ENCODE results near the gene LYPD8. TPM values are rescaled to one million over a fixed set of nuclear protein-coding genes. Genes with fewer than 3 reads are reported as not detected.

Gene LYPD8
- polyA plus RNA-seq, 1 donor from 2014 or later: not detected

DNA sequence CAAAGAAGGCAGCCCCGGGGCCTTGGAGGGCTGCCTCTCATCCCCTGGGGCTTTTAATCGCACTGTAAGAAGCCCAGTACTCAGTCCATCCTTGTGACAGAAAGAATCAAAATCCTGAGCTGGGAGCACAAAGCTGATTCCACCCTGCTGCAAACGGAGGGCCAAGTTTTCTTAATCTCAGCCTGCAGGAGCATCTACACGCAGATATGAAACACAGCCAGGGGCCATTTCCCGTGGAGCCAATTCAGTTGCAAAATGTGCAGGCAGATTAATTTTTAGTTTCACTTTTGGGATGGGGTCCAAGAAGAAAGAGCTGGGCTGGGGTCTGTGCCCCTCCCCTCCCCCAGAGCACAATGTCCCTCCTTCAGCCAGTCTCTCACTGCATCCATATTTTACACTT lies 4.4 kb downstream of the LYPD8 start:
- H3K9me3 ChIP-seq (ENCODE audit: low read length): no peaks in the 10 kb centered on the region
- no peak overlapping the region for H2AFZ ChIP-seq (ENCODE audit: low read depth, low read length)
- H3K27ac ChIP-seq (ENCODE audit: low read length): no peak overlapping the region
- no peaks in the 10 kb centered on the region for H3K79me2 ChIP-seq (replicated peaks; ENCODE audit: insufficient read depth, low read length)
- H4K20me1 ChIP-seq (ENCODE audit: insufficient read depth): no peaks in the 10 kb centered on the region
- H3K4me2 ChIP-seq (ENCODE audit: low read length): no peak overlapping the region
- no peak overlapping the region for H3K4me3 ChIP-seq (ENCODE audit: low read length)
- H3K9ac ChIP-seq (ENCODE audit: low read length): no peak overlapping the region
- no peaks in the 10 kb centered on the region for H3F3A ChIP-seq (ENCODE audit: insufficient read depth, low read length, poor library complexity, severe bottlenecking)
- TF ChIP-seq, protein P1, sequence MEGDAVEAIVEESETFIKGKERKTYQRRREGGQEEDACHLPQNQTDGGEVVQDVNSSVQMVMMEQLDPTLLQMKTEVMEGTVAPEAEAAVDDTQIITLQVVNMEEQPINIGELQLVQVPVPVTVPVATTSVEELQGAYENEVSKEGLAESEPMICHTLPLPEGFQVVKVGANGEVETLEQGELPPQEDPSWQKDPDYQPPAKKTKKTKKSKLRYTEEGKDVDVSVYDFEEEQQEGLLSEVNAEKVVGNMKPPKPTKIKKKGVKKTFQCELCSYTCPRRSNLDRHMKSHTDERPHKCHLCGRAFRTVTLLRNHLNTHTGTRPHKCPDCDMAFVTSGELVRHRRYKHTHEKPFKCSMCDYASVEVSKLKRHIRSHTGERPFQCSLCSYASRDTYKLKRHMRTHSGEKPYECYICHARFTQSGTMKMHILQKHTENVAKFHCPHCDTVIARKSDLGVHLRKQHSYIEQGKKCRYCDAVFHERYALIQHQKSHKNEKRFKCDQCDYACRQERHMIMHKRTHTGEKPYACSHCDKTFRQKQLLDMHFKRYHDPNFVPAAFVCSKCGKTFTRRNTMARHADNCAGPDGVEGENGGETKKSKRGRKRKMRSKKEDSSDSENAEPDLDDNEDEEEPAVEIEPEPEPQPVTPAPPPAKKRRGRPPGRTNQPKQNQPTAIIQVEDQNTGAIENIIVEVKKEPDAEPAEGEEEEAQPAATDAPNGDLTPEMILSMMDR (IDR thresholded peaks at IDR 0.05; ENCODE audit: poor library complexity, severe bottlenecking): no peak
- TF ChIP-seq EP300 (conservative IDR thresholded peaks at IDR 0.05; ENCODE audit: poor library complexity, severe bottlenecking) (no peak), POLR2AphosphoS5 (IDR thresholded peaks at IDR 0.05) (no peak), SMC3 (conservative IDR thresholded peaks at IDR 0.05; ENCODE audit: poor library complexity) (no peak), TAF1 (IDR thresholded peaks at IDR 0.05; ENCODE audit: low read depth) (no peak), EZH2 (IDR thresholded peaks at IDR 0.05; ENCODE audit: borderline replicate concordance, insufficient read depth, low read length, poor library complexity, severe bottlenecking) (no peak), MXI1 (conservative IDR thresholded peaks at IDR 0.05; ENCODE audit: poor library complexity, severe bottlenecking) (no peak)
- TF ChIP-seq, protein P2, sequence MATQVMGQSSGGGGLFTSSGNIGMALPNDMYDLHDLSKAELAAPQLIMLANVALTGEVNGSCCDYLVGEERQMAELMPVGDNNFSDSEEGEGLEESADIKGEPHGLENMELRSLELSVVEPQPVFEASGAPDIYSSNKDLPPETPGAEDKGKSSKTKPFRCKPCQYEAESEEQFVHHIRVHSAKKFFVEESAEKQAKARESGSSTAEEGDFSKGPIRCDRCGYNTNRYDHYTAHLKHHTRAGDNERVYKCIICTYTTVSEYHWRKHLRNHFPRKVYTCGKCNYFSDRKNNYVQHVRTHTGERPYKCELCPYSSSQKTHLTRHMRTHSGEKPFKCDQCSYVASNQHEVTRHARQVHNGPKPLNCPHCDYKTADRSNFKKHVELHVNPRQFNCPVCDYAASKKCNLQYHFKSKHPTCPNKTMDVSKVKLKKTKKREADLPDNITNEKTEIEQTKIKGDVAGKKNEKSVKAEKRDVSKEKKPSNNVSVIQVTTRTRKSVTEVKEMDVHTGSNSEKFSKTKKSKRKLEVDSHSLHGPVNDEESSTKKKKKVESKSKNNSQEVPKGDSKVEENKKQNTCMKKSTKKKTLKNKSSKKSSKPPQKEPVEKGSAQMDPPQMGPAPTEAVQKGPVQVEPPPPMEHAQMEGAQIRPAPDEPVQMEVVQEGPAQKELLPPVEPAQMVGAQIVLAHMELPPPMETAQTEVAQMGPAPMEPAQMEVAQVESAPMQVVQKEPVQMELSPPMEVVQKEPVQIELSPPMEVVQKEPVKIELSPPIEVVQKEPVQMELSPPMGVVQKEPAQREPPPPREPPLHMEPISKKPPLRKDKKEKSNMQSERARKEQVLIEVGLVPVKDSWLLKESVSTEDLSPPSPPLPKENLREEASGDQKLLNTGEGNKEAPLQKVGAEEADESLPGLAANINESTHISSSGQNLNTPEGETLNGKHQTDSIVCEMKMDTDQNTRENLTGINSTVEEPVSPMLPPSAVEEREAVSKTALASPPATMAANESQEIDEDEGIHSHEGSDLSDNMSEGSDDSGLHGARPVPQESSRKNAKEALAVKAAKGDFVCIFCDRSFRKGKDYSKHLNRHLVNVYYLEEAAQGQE (IDR thresholded peaks at IDR 0.05; ENCODE audit: borderline replicate concordance): no peak
- no peaks in the 10 kb centered on the region for H3K36me3 ChIP-seq (ENCODE audit: insufficient read depth, low read length)
- no peaks in the 10 kb centered on the region for H3K27me3 ChIP-seq (ENCODE audit: insufficient read depth, low read depth, low read length)
- no peaks in the 10 kb centered on the region for H3K9me2 ChIP-seq (ENCODE audit: insufficient read depth, low read length)

GRCh38 chr1:248750496-248750895 lies 5.1 kb downstream of the LYPD8 start:
- Histone ChIP-seq H4K20me1 (ENCODE audit: insufficient read depth) (no peaks in the 10 kb centered on the region), H3K9ac (ENCODE audit: low read length) (no peak overlapping the region), H3K4me3 (ENCODE audit: low read length) (no peak overlapping the region), H3K9me2 (ENCODE audit: insufficient read depth, low read length) (no peaks in the 10 kb centered on the region), H3K4me2 (ENCODE audit: low read length) (no peak overlapping the region), H2AFZ (ENCODE audit: low read depth, low read length) (no peak overlapping the region), H3F3A (ENCODE audit: insufficient read depth, low read length, poor library complexity, severe bottlenecking) (no peaks in the 10 kb centered on the region), H3K27ac (ENCODE audit: low read length) (no peak overlapping the region), H3K9me3 (ENCODE audit: low read length) (no peaks in the 10 kb centered on the region), H3K36me3 (ENCODE audit: insufficient read depth, low read length) (no peaks in the 10 kb centered on the region), H3K79me2 (replicated peaks; ENCODE audit: insufficient read depth, low read length) (no peaks in the 10 kb centered on the region), H3K27me3 (ENCODE audit: insufficient read depth, low read depth, low read length) (no peaks in the 10 kb centered on the region)
- TF ChIP-seq, protein P1 (IDR thresholded peaks at IDR 0.05; ENCODE audit: poor library complexity, severe bottlenecking): no peak
- TF ChIP-seq TAF1 (IDR thresholded peaks at IDR 0.05; ENCODE audit: low read depth): no peak
- no peak for TF ChIP-seq RAD21 (conservative IDR thresholded peaks at IDR 0.05)
- no peak for TF ChIP-seq SMC3 (conservative IDR thresholded peaks at IDR 0.05; ENCODE audit: poor library complexity)
- no peak for TF ChIP-seq EZH2 (IDR thresholded peaks at IDR 0.05; ENCODE audit: borderline replicate concordance, insufficient read depth, low read length, poor library complexity, severe bottlenecking)
